ENCODE results near the gene DDX46. TPM values are rescaled to one million over a fixed set of nuclear protein-coding genes. Genes with fewer than 3 reads are reported as not detected.
"Not testable (repeated sequence)": the region's sequence is repeated elsewhere in the genome, so short reads cannot be mapped to it uniquely, and the experiment has no call there.

Gene DDX46
- total RNA-seq (10 to 100 TPM; 47.2 to 52.7 TPM), total RNA-seq (102 to 133 reads per million in 2 donors)

- H3K36me3 Mint-ChIP-seq (ENCODE audit: low read depth) = peaks cover 2% of the 10 kb centered on the region
These were observed at the start of gene DDX46 for GRCh38 chr5:134758504-134759341. TSS of gene DDX46 (plus strand) at chr5:134758779. CDS start at chr5:134758939, 160 bp downstream.

GRCh38 chr5:134714120-134714519, 44.5 kb upstream of the DDX46 start:
- Mint-ChIP-seq H3K27me3 (no peaks in the 10 kb centered on the region), H3K36me3 (ENCODE audit: low read depth) (peaks cover 7% of the 10 kb centered on the region), H3K4me3 (no peak overlapping the region), H3K27ac (no peak overlapping the region), H3K4me1 (no peaks in the 10 kb centered on the region)
- DNase-seq (no peak), ATAC-seq (no peak)
- H3K9me3 ChIP-seq (ENCODE audit: control insufficient read depth, low read length, poor library complexity, severe bottlenecking) = no peaks in the 10 kb centered on the region

More at GRCh38 chr5:134758504-134759341, at the start of gene DDX46:
- ATAC-seq (peak; percentile 99), DNase-seq (peak; percentile 90 to 94 (median 92))
- Mint-ChIP-seq H3K27me3 (no peaks in the 10 kb centered on the region), H3K4me3 (peak within 1 kb of the TSS; percentile 100), H3K4me1 (peaks cover 15% of the 10 kb centered on the region), H3K27ac (peak within 1 kb of the TSS; percentile 97)
- no peaks in the 10 kb centered on the region for H3K9me3 ChIP-seq (ENCODE audit: control insufficient read depth, low read length, poor library complexity, severe bottlenecking)

GRCh38 chr5:134714541-134714940, 44.0 kb upstream of the DDX46 start:
- H3K9me3 ChIP-seq (ENCODE audit: control insufficient read depth, low read length, poor library complexity, severe bottlenecking) = no peaks in the 10 kb centered on the region
- Mint-ChIP-seq H3K4me3 (no peak overlapping the region), H3K4me1 (no peaks in the 10 kb centered on the region), H3K27me3 (no peaks in the 10 kb centered on the region), H3K36me3 (ENCODE audit: low read depth) (peaks cover 7% of the 10 kb centered on the region), H3K27ac (no peak overlapping the region)
- no peak for DNase-seq
- ATAC-seq = no peak

GRCh38 chr5:134715466-134715865, 43.1 kb upstream of the DDX46 start:
- not testable (repeated sequence) for H3K27ac Mint-ChIP-seq; H3K4me1 Mint-ChIP-seq; ATAC-seq; H3K36me3 Mint-ChIP-seq (ENCODE audit: low read depth); H3K9me3 ChIP-seq (ENCODE audit: control insufficient read depth, low read length, poor library complexity, severe bottlenecking); H3K27me3 Mint-ChIP-seq; DNase-seq; H3K4me3 Mint-ChIP-seq

- Mint-ChIP-seq H3K4me1 (no peaks in the 10 kb centered on the region), H3K36me3 (ENCODE audit: low read depth) (no peaks in the 10 kb centered on the region), H3K27ac (peak overlapping the region; percentile 56), H3K27me3 (no peaks in the 10 kb centered on the region), H3K4me3 (no peak overlapping the region)
- DNase-seq = no peak
- no peak for ATAC-seq
- no peaks in the 10 kb centered on the region for H3K9me3 ChIP-seq (ENCODE audit: control insufficient read depth, low read length, poor library complexity, severe bottlenecking)
These were observed 33.7 kb upstream of the DDX46 start for GRCh38 chr5:134724872-134725271.

GRCh38 chr5:134732819-134733218, 25.8 kb upstream of the DDX46 start:
- ATAC-seq = no peak

GRCh38 chr5:134735243-134735642, 23.3 kb upstream of the DDX46 start:
- Mint-ChIP-seq H3K4me3 (no peak overlapping the region), H3K27ac (no peak overlapping the region), H3K4me1 (peaks cover 12% of the 10 kb centered on the region), H3K27me3 (no peaks in the 10 kb centered on the region), H3K36me3 (ENCODE audit: low read depth) (peaks cover 6% of the 10 kb centered on the region)
- no peaks in the 10 kb centered on the region for H3K9me3 ChIP-seq (ENCODE audit: control insufficient read depth, low read length, poor library complexity, severe bottlenecking)
- DNase-seq = no peak
- no peak for ATAC-seq

More at GRCh38 chr5:134732819-134733218, 25.8 kb upstream of the DDX46 start:
- no peaks in the 10 kb centered on the region for H3K9me3 ChIP-seq (ENCODE audit: control insufficient read depth, low read length, poor library complexity, severe bottlenecking)
- H3K4me1 Mint-ChIP-seq = no peaks in the 10 kb centered on the region
- H3K4me3 Mint-ChIP-seq = no peak overlapping the region
- no peak for DNase-seq
- H3K27ac Mint-ChIP-seq = no peak overlapping the region
- no peaks in the 10 kb centered on the region for H3K36me3 Mint-ChIP-seq (ENCODE audit: low read depth)
- H3K27me3 Mint-ChIP-seq = no peaks in the 10 kb centered on the region

- H3K27ac Mint-ChIP-seq = no peak overlapping the region
- no peak for ATAC-seq
- H3K9me3 ChIP-seq (ENCODE audit: control insufficient read depth, low read length, poor library complexity, severe bottlenecking) = no peaks in the 10 kb centered on the region
- H3K4me3 Mint-ChIP-seq = no peak overlapping the region
- peaks cover 6% of the 10 kb centered on the region for H3K36me3 Mint-ChIP-seq (ENCODE audit: low read depth)
- H3K4me1 Mint-ChIP-seq = peaks cover 18% of the 10 kb centered on the region
- H3K27me3 Mint-ChIP-seq = no peaks in the 10 kb centered on the region
- no peak for DNase-seq
These were observed 22.3 kb upstream of the DDX46 start for GRCh38 chr5:134736173-134736812.

GRCh38 chr5:134738133-134738962, 20.2 kb upstream of the DDX46 start, which contains the start of gene CAMLG:
TSS of gene CAMLG (plus strand) at chr5:134738548. CDS start at chr5:134738621, 73 bp downstream.
- ATAC-seq (peak; percentile 96), DNase-seq (peak; percentile 95 to 97 (median 96))
- H3K27me3 Mint-ChIP-seq = no peaks in the 10 kb centered on the region
- H3K36me3 Mint-ChIP-seq (ENCODE audit: low read depth) = peaks cover 6% of the 10 kb centered on the region
- H3K27ac Mint-ChIP-seq = peak within 1 kb of the TSS; percentile 99
- H3K4me3 Mint-ChIP-seq = peak within 1 kb of the TSS; percentile 100
- peaks cover 21% of the 10 kb centered on the region for H3K4me1 Mint-ChIP-seq
- H3K9me3 ChIP-seq (ENCODE audit: control insufficient read depth, low read length, poor library complexity, severe bottlenecking) = no peaks in the 10 kb centered on the region

GRCh38 chr5:134738963-134739661, 19.5 kb upstream of the DDX46 start:
- no peaks in the 10 kb centered on the region for H3K9me3 ChIP-seq (ENCODE audit: control insufficient read depth, low read length, poor library complexity, severe bottlenecking)
- ATAC-seq = peak; percentile 12
- Mint-ChIP-seq H3K36me3 (ENCODE audit: low read depth) (peaks cover 6% of the 10 kb centered on the region), H3K4me1 (peaks cover 21% of the 10 kb centered on the region), H3K27ac (peak overlapping the region; percentile 99), H3K27me3 (no peaks in the 10 kb centered on the region), H3K4me3 (peak overlapping the region; percentile 100)
- DNase-seq = no peak

- no peaks in the 10 kb centered on the region for H3K27me3 Mint-ChIP-seq
- H3K4me3 Mint-ChIP-seq = no peak overlapping the region
- H3K9me3 ChIP-seq (ENCODE audit: control insufficient read depth, low read length, poor library complexity, severe bottlenecking) = no peaks in the 10 kb centered on the region
- peaks cover 6% of the 10 kb centered on the region for H3K36me3 Mint-ChIP-seq (ENCODE audit: low read depth)
- ATAC-seq = no peak
- H3K4me1 Mint-ChIP-seq = peaks cover 21% of the 10 kb centered on the region
- DNase-seq = no peak
- H3K27ac Mint-ChIP-seq = no peak overlapping the region
These were observed 17.5 kb upstream of the DDX46 start for GRCh38 chr5:134741052-134741451.

- DNase-seq (no peak), ATAC-seq (no peak)
- Mint-ChIP-seq H3K36me3 (ENCODE audit: low read depth) (peaks cover 6% of the 10 kb centered on the region), H3K27ac (no peak overlapping the region), H3K4me3 (no peak overlapping the region), H3K4me1 (peaks cover 21% of the 10 kb centered on the region), H3K27me3 (no peaks in the 10 kb centered on the region)
- no peaks in the 10 kb centered on the region for H3K9me3 ChIP-seq (ENCODE audit: control insufficient read depth, low read length, poor library complexity, severe bottlenecking)
These were observed 16.4 kb upstream of the DDX46 start for GRCh38 chr5:134742134-134742533.
